Measurements from ENCODE around the gene EVPL. TPM values are rescaled to one million over a fixed set of nuclear protein-coding genes. Genes with fewer than 3 reads are reported as not detected.

The EVPL gene
- total RNA-seq, 2 donors from 2014 or later = 18.8 to 31.1 TPM

DNA sequence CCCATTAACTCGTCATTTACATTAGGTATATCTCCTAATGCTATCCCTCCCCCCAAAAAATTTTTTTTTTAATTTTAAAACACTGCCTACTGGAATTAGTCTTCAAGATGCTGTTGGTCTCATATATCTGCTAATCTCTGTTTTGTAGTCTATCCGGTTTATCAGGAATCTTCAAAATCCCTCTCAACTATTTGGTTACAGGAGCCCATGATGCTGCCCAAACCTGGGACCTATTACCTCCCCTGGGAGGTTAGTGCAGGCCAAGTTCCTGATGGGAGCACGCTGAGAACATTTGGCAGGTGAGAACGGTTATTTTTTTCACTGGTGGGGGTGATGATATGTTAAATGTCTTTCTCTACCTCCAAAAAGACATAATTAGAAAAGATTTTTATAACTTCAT lies 41.1 kb downstream of the EVPL start:
- Histone ChIP-seq H3K9me3 (no peaks in the 10 kb centered on the region), H3K27ac (no peak overlapping the region), H3K4me1 (peaks cover 4% of the 10 kb centered on the region), H3K27me3 (no peaks in the 10 kb centered on the region), H3K36me3 (no peaks in the 10 kb centered on the region), H3K4me3 (no peak overlapping the region), H3K9ac (ENCODE audit: low read depth in 2 of 2, low read length in 2 of 2) (no peak overlapping the region)
- intact Hi-C loops (cut with DNase I) = no loop called here
- no peak for TF ChIP-seq CTCF (IDR thresholded peaks at IDR 0.05)
- DNase-seq = no peak

DNA sequence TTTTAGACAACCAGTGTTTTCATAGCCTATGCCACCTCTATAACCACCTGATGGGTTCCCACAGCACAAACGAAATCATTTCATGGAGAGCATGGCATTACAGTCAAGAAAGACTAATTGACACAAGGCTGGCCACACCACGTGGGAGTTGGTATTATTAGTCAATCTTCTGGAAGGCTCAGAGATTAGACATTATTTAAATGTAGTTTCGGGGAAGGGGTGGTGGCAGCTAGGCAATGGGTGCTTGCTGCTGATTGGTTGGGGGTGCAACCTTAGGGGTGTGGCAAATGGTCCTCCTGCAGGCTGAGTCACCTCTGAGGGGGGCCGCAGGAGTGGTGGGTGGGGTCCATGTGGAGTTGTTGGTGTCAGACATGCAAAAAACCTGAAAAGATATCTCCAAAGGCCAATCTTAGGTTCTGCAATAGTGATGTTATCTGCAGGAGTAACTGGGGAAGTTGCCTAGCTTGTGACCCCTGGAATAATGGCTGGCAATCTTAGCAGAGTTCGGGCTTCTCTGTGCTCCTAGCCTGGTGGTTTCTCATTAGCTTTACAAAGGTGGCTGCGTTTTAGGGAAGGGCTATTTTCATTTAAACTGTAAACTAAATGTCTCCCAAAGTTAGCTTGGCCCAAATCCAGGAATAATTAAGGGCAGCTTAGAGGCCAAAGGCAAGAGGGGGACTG lies 43.5 kb downstream of the EVPL start:
- Histone ChIP-seq H3K9me3 (no peaks in the 10 kb centered on the region), H3K4me1 (peaks cover 4% of the 10 kb centered on the region), H3K36me3 (no peaks in the 10 kb centered on the region), H3K4me3 (no peak overlapping the region), H3K27ac (no peak overlapping the region), H3K27me3 (no peaks in the 10 kb centered on the region), H3K9ac (ENCODE audit: low read depth in 2 of 2, low read length in 2 of 2) (no peak overlapping the region)
- TF ChIP-seq CTCF (IDR thresholded peaks at IDR 0.05) = no peak
- DNase-seq = no peak
- intact Hi-C loops (cut with DNase I) = no loop called here

GRCh38 chr17:75981019-75981615 lies 46.0 kb downstream of the EVPL start:
- intact Hi-C loops (cut with DNase I) = no loop called here
- Histone ChIP-seq H3K27ac (no peak overlapping the region), H3K27me3 (no peaks in the 10 kb centered on the region), H3K9me3 (no peaks in the 10 kb centered on the region), H3K4me3 (no peak overlapping the region), H3K36me3 (no peaks in the 10 kb centered on the region), H3K4me1 (peaks cover 11% of the 10 kb centered on the region), H3K9ac (ENCODE audit: low read depth in 2 of 2, low read length in 2 of 2) (no peak overlapping the region)
- no peak for DNase-seq
- no peak for TF ChIP-seq CTCF (IDR thresholded peaks at IDR 0.05)

- no peak for DNase-seq
- Histone ChIP-seq H3K9ac (ENCODE audit: low read depth in 2 of 2, low read length in 2 of 2) (peak overlapping the region; percentile 99 to 100), H3K36me3 (no peaks in the 10 kb centered on the region), H3K4me3 (peak overlapping the region; percentile 84), H3K27ac (peak overlapping the region; percentile 94), H3K27me3 (no peaks in the 10 kb centered on the region), H3K9me3 (no peaks in the 10 kb centered on the region), H3K4me1 (peaks cover 16% of the 10 kb centered on the region)
- TF ChIP-seq CTCF (IDR thresholded peaks at IDR 0.05) = no peak
- intact Hi-C loops (cut with DNase I) = no loop called here
These were observed 46.7 kb downstream of the EVPL start for GRCh38 chr17:75980188-75981018.

DNA sequence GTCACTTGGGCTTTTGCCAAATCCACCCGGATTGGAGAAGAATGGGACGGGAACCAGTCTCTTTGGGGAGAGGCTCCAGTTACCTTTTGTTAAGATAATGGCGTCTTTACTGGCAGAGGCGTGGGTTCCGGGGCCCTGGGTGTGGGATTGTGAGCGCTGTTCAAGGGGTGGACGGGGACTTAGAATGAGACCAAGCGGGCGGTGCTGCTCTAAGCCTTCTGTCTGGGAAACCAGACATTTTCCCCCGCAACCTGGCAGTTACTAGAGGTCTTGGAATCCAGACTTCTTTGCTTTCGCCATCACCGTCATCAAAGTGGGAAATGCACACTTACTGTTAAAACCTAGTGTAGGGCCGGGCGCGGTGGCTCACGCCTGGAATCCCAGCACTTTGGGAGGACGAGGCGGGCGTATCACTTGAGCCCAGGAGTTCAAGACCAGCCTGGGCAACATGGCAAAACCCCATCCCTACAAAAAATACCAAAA lies 47.4 kb downstream of the EVPL start:
- H3K27ac ChIP-seq = peak overlapping the region; percentile 94
- peak; percentile 56 for DNase-seq
- H3K9me3 ChIP-seq = no peaks in the 10 kb centered on the region
- TF ChIP-seq CTCF (IDR thresholded peaks at IDR 0.05) = no peak
- H3K36me3 ChIP-seq = no peaks in the 10 kb centered on the region
- no peaks in the 10 kb centered on the region for H3K27me3 ChIP-seq
- H3K4me1 ChIP-seq = peaks cover 17% of the 10 kb centered on the region
- H3K9ac ChIP-seq (ENCODE audit: low read depth in 2 of 2, low read length in 2 of 2) = peak overlapping the region; percentile 99 to 100
- H3K4me3 ChIP-seq = peak overlapping the region; percentile 84
- intact Hi-C loops (cut with DNase I) = no loop called here
